ENCODE results near the gene PRL. TPM values are rescaled to one million over a fixed set of nuclear protein-coding genes. Genes with fewer than 3 reads are reported as not detected.

The PRL gene
- total RNA-seq, 2 donors from 2014 or later = not detected

- H3K36me3 ChIP-seq (replicated peaks in 1 of 2; ENCODE audit: insufficient read depth in 1 of 2, low read depth in 2 of 2) = no peaks in the 10 kb centered on the region
- intact Hi-C loops (cut with DNase I) = no loop called here
- no peaks in the 10 kb centered on the region for H3K9me3 ChIP-seq
- H3K4me3 ChIP-seq = no peak overlapping the region
- TF ChIP-seq POLR2A (IDR thresholded peaks at IDR 0.05) (no peak), CTCF (IDR thresholded peaks at IDR 0.05) (no peak)
- ATAC-seq (no peak), DNase-seq (no peak)
- no peaks in the 10 kb centered on the region for H3K27me3 ChIP-seq
- H3K4me1 ChIP-seq = no peaks in the 10 kb centered on the region
- WGBS, 2 donors = 71 to 83% methylated on average over 4 of the region's 4 CpGs
- H3K27ac ChIP-seq = no peak overlapping the region
Measured at GRCh38 chr6:22332711-22333110, 35.9 kb upstream of the PRL start.

- ATAC-seq (no peak), DNase-seq (no peak)
- Histone ChIP-seq H3K27ac (no peak overlapping the region), H3K36me3 (replicated peaks in 1 of 2; ENCODE audit: insufficient read depth in 1 of 2, low read depth in 2 of 2) (no peaks in the 10 kb centered on the region), H3K27me3 (no peaks in the 10 kb centered on the region), H3K4me1 (no peaks in the 10 kb centered on the region), H3K9me3 (no peaks in the 10 kb centered on the region), H3K4me3 (no peak overlapping the region)
- TF ChIP-seq CTCF (IDR thresholded peaks at IDR 0.05) (no peak), POLR2A (IDR thresholded peaks at IDR 0.05) (no peak)
- intact Hi-C loops (cut with DNase I) = no loop called here
- 75 to 83% methylated on average over 2 of the region's 2 CpGs for WGBS, 2 donors
Measured at GRCh38 chr6:22332216-22332615, 35.4 kb upstream of the PRL start.

GRCh38 chr6:22330941-22331340 is 34.1 kb upstream of the PRL start:
- DNase-seq (no peak), ATAC-seq (no peak)
- no peaks in the 10 kb centered on the region for H3K4me1 ChIP-seq
- H3K27ac ChIP-seq = no peak overlapping the region
- H3K36me3 ChIP-seq (replicated peaks in 1 of 2; ENCODE audit: insufficient read depth in 1 of 2, low read depth in 2 of 2) = no peaks in the 10 kb centered on the region
- H3K9me3 ChIP-seq = no peaks in the 10 kb centered on the region
- TF ChIP-seq POLR2A (IDR thresholded peaks at IDR 0.05) (no peak), CTCF (IDR thresholded peaks at IDR 0.05) (no peak)
- 89 to 100% methylated on average over 4 of the region's 4 CpGs for WGBS, 2 donors
- no peak overlapping the region for H3K4me3 ChIP-seq
- no peaks in the 10 kb centered on the region for H3K27me3 ChIP-seq
- intact Hi-C loops (cut with DNase I) = no loop called here

- 73 to 75% methylated on average over 5 of the region's 5 CpGs for WGBS, 2 donors
- H3K36me3 ChIP-seq (replicated peaks in 1 of 2; ENCODE audit: insufficient read depth in 1 of 2, low read depth in 2 of 2) = no peaks in the 10 kb centered on the region
- no peak overlapping the region for H3K4me3 ChIP-seq
- DNase-seq (no peak), ATAC-seq (no peak)
- intact Hi-C loops (cut with DNase I) = no loop called here
- H3K27ac ChIP-seq = no peak overlapping the region
- H3K27me3 ChIP-seq = no peaks in the 10 kb centered on the region
- TF ChIP-seq CTCF (IDR thresholded peaks at IDR 0.05) (no peak), POLR2A (IDR thresholded peaks at IDR 0.05) (no peak)
- no peaks in the 10 kb centered on the region for H3K9me3 ChIP-seq
- H3K4me1 ChIP-seq = no peaks in the 10 kb centered on the region
Measured at GRCh38 chr6:22328474-22328873, 31.6 kb upstream of the PRL start.

- intact Hi-C loops (cut with DNase I) = no loop called here
- ATAC-seq (no peak), DNase-seq (no peak)
- WGBS, 2 donors = 79 to 82% methylated on average over 2 of the region's 2 CpGs
- no peak for TF ChIP-seq CTCF (IDR thresholded peaks at IDR 0.05)
- no peak for TF ChIP-seq POLR2A (IDR thresholded peaks at IDR 0.05)
- H3K4me1 ChIP-seq = no peaks in the 10 kb centered on the region
- no peaks in the 10 kb centered on the region for H3K9me3 ChIP-seq
- no peaks in the 10 kb centered on the region for H3K36me3 ChIP-seq (replicated peaks in 1 of 2; ENCODE audit: insufficient read depth in 1 of 2, low read depth in 2 of 2)
- no peak overlapping the region for H3K4me3 ChIP-seq
- H3K27me3 ChIP-seq = no peaks in the 10 kb centered on the region
- H3K27ac ChIP-seq = no peak overlapping the region
Measured at GRCh38 chr6:22327881-22328280, 31.0 kb upstream of the PRL start.

All from body of pancreas (tissue), 4 donors.